Measurements from ENCODE around the gene IPO4.

IPO4 gene

GRCh38 chr14:24195186-24196070, 6.8 kb upstream of the IPO4 start, which contains the start of gene TM9SF1:
TSS of gene TM9SF1 (minus strand) at chr14:24195441. CDS start at chr14:24195019, 422 bp downstream.
- peak; percentile 72 for DNase-seq (ENCODE audit: low read depth)
- peak within 1 kb of the TSS; percentile 94 for H3K4me3 ChIP-seq (ENCODE audit: low read depth, low read length)
- TF ChIP-seq CTCF (IDR thresholded peaks at IDR 0.05; ENCODE audit: low read depth, low read length, missing control alignments): no peak

- H3K4me3 ChIP-seq (ENCODE audit: low read depth, low read length): peak overlapping the region; percentile 94
- no peak for TF ChIP-seq CTCF (IDR thresholded peaks at IDR 0.05; ENCODE audit: low read depth, low read length, missing control alignments)
- no peak for DNase-seq (ENCODE audit: low read depth)
Observed at GRCh38 chr14:24194873-24195185, 6.2 kb upstream of the IPO4 start.

GRCh38 chr14:24194186-24194872, 5.7 kb upstream of the IPO4 start:
- DNase-seq (ENCODE audit: low read depth): no peak
- TF ChIP-seq CTCF (IDR thresholded peaks at IDR 0.05; ENCODE audit: low read depth, low read length, missing control alignments): no peak
- peak overlapping the region; percentile 94 for H3K4me3 ChIP-seq (ENCODE audit: low read depth, low read length)

- TF ChIP-seq CTCF (IDR thresholded peaks at IDR 0.05; ENCODE audit: low read depth, low read length, missing control alignments): no peak
Observed at GRCh38 chr14:24192933-24193332, 4.3 kb upstream of the IPO4 start.

GRCh38 chr14:24190416-24190815, 1.8 kb upstream of the IPO4 start:
- TF ChIP-seq CTCF (IDR thresholded peaks at IDR 0.05; ENCODE audit: low read depth, low read length, missing control alignments): no peak

More at GRCh38 chr14:24192933-24193332, 4.3 kb upstream of the IPO4 start:
- DNase-seq (ENCODE audit: low read depth): no peak
- no peak overlapping the region for H3K4me3 ChIP-seq (ENCODE audit: low read depth, low read length)

GRCh38 chr14:24189460-24189859, 844 bp upstream of the IPO4 start:
- no peak for DNase-seq (ENCODE audit: low read depth)
- TF ChIP-seq CTCF (IDR thresholded peaks at IDR 0.05; ENCODE audit: low read depth, low read length, missing control alignments): no peak
- H3K4me3 ChIP-seq (ENCODE audit: low read depth, low read length): no peak overlapping the region

More at GRCh38 chr14:24190416-24190815, 1.8 kb upstream of the IPO4 start:
- H3K4me3 ChIP-seq (ENCODE audit: low read depth, low read length): no peak overlapping the region
- DNase-seq (ENCODE audit: low read depth): no peak

All from GM12864 (cell line).